AG20443 (cell line): ENCODE data around the gene LRCH1.
A peak's percentile ranks its signal among the peaks of the same experiment; 100 is the strongest.
"Not testable (repeated sequence)": the region's sequence is repeated elsewhere in the genome, so short reads cannot be mapped to it uniquely, and the experiment has no call there.

ENCODE experiments used
- DNase-seq: peaks from one replicate; pipeline ENCODE4 v3.0.0; 2012; ENCODE audit warnings: low spot score, mixed read lengths

LRCH1 gene

DNA sequence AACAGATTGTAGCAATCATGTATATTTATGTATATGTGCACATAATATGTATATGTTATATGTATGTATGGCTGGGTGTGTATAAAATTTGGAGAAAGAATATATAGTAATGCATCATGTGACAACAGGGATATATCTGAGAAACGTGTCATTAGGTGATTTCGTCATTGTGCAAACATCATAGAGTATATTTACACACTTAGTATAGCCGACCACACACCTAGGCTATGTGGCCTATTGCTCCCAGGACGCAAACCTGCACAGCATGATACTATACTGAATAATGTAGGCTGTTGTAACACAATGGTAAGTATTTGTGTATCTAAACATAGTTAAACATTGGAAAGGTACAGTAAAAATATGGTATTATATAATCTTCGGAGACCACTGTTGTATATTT, 200.2 kb downstream of the LRCH1 start:
- no peak for DNase-seq

DNA sequence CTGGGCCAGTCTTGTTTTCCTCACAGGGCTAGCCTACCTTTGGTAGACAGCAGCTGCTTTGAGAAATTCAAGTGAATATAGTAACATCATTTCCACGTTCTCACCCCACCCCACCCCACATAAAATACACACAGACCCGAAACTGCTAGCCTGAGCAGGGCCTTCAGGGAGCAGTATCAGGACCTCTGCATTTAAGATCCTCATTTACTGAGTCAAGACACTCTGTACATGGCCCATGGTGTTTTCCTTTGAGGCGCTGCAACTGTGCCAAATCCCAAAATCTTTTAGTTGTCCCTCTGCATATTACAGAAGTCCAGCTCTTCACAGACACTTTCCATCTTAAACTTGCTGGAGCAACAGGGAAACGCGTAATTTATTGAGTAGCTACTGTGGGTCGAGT, 200.9 kb downstream of the LRCH1 start:
- DNase-seq: no peak

DNA sequence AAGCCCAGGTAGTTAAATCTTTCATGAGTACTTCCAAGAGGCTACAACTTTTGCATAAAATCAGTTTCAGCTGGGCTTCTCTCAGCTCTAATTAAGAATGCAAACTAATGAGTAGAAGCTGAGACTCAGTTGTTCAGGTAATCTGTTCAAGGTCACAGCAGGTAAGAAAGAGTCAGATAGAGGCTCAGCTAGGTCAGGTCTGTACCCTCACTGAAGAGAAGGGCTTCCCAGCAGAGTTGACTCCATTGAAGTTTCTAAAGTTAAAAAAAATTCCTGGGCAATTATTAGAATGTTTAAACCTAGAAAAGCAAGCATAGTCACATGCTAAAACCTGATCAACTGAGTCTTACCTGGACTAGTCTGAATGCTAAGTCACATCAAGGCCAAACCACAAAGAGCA, 201.8 kb downstream of the LRCH1 start:
- no peak for DNase-seq

DNA sequence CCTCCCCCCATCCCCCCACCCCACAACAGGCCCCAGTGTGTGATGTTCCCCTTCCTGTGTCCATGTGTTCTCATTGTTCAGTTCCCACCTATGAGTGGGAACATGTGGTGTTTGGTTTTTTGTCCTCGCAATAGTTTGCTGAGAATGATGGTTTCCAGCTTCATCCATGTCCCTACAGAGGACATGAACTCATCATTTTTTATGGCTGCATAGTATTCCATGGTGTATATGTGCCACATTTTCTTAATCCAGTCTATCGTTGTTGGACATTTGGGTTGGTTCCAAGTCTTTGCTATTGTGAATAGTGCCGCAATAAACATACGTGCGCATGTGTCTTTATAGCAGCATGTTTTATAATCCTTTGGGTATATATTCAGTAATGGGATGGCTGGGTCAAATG, 202.5 kb downstream of the LRCH1 start:
- DNase-seq: not testable (repeated sequence)

DNA sequence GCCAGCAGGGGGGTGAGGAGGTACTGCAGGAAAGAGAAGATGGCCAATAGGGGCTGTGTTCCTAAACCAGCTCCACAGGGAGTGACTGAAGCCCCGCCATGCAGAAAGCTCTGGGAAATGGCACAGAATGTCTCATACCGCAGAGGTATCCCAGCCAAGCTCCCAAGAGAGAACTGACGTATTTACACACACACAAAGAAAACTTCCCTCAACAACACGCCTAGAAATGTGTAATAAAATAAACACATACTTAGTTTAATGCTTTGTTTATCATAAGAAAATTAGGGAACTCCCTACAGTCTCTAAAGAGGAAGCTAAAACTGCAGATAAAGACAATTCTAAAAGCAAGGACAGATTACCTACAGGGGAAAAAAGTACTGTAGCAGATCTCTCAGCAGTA, 204.0 kb downstream of the LRCH1 start:
- peak; percentile 22 for DNase-seq

DNA sequence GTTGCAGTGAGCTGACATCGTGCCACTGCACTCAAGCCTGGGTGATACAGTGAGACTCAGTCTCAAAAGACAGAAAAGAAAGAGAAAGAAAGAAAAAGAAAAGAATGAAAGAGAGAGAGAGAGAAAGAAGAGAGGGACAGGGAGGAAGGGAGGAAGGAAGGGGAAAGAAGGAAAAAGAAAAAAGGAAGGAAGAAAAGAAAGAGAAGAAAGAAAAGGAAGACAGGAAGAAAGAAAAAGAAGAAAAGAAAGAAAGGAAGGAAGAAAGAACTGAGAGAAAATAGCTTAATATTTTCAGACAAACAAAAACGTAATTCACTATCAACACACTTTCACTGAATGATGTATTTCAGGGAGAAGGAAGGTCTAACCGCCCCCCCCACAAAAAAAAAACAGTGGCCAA, 204.7 kb downstream of the LRCH1 start:
- DNase-seq: no peak

DNA sequence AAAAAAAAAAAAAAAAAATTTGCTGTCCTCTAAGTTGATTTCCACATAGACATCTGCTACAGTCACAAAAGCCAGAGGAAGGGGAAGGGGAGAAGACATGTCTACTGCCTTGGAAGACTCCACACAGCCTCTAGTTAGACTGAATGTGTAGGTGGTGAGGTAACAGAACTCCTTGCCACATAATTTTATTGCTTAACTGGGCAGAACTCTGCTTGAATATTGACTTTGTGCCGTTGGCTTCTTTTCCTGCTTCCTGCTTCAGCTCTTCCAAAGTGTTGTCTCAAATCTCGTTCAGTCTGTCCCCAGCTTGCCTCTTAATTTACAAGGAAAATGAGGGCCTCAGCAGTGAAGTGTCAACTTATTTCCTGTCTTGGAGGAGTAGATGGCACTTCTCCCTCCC, 206.9 kb downstream of the LRCH1 start:
- peak; percentile 24 for DNase-seq

DNA sequence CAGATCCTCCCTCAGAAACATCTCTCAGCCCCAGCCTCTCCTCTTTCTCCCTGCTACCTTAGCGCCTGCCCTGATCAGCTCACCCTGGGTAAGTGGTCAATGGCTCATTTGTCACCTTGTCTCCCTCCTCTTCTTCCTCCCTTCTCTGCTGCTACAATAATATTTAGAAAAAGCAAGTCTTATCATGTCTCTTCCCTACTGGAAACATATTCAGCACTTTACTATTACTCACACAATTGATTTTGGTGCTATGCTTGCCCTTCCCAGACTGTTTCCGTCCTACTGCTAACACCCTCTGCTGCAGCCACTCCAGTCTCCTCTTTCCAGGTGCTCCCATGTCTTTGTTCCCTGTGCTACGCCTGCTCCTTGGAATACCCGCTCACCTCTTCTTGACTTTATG, 208.2 kb downstream of the LRCH1 start:
- DNase-seq: no peak

DNA sequence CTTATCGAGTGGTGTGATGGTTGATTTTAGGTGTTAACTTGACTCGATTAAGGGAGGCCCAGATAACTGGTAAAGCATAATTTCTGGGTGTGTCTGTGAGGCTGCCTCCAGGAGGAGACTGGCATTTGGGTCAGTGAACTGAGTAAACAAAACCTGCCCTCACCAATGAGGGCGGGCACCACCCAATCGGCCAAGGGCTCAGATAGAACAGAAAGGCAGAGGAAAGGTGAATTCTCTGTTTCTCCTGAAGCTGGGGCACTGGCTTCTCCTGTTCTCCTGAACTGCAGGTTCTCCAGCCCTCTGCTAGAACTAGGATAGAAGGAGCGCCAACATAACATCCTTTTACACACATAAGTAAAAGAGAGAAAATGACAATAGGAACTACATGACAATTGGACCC, 208.9 kb downstream of the LRCH1 start:
- DNase-seq: no peak

DNA sequence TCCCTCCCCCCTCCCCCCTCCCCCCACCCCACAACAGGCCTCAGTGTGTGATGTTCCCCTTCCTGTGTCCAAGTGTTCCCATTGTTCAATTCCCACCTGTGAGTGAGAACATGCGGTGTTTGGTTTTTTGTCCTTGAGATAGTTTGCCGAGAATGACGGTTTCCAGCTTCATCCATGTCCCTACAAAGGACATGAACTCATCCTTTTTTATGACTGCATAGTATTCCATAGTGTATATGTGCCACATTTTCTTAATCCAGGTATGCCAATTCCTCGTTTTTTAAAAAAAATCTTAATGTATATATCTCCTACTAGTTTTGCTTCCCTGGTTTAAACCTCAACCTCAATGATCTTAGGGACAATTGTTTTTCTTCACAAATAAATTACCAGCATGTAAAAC, 217.0 kb downstream of the LRCH1 start:
- DNase-seq: not testable (repeated sequence)

DNA sequence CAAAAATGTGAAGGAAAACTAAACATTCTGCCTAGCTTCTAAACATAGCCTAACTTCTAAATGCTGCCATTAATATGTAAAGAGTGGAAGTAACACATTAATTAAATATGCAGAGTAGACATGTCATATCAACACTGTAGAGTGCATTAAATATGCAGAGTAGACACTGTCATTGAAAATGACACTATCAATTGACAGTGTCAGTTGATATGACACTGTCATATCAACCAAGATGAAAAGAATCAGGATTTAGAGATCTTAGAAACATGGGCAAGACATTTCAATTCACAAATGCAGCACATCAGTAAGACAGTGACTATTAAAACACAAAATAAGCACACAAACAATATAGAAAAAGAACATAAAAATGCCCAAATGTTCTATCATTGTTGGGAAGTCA, 218.7 kb downstream of the LRCH1 start:
- no peak for DNase-seq

DNA sequence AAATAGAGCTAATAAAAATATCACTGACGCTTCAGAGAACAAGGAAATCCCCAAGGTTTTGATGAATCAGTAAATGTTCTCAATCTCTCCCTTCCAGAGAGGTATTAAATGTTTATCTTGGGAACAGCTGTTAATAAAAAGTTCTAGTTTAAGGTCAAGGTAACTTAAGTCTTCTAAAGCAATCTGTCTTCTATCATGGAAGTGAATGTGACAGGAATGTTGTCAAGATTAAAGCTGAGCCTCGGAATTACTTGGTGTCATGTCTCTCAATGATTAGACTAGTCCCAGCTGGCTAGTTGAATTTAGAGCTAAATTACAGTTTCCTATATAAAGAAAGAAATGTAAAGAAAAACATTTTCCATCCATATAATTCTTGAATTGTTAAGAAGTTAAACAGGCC, 220.6 kb downstream of the LRCH1 start:
- DNase-seq: no peak

DNA sequence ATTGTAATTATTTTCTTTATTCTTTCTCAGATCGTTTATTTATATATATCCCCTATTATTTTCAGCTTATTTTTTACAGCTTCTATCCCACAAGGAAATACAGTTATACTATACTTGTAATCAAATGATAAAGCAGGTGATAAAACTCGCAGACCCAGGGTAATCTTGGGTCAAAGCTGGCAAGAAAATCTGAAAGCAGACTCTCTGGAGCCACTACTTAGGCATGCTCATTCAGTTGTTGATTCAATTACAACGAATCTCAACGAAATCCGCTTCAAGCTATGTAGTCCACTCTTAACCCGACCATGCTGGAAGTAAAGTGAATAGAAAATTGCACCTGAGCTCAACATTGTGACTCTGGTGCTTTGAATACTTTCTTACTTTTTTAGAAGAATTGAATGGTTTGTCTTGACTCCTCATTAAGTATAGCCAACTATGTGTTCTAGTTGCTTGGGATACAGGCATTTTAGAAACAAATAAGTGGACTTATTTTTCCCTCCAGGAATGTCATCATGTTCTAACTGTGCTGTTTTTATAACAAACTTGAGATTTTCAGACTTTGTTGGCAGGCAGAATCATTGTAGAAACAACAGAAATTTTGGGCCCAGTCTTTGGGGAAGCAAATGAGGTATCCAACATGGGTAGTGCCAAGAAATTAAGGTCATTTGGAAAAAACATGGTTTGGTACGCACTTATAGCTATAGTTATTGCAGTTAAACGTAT, 222.6 kb downstream of the LRCH1 start:
- no peak for DNase-seq

DNA sequence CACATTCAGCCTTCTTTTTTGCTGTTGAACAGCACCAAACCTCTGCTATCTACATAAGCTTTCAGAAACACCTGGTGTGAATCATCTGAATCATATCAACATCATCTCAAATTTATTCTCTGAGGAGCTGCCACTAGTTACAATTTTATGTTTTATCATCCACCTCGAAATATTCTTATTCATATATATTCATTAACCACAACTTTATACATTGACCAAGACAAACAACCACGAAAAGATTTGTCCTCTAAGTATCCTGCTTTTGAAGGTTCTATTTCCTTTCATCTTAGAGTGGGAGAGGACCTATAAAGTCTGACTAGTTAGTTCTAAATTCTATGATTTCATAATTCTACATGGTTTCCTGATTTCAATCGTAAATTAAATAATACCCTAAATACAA, 225.1 kb downstream of the LRCH1 start:
- no peak for DNase-seq

DNA sequence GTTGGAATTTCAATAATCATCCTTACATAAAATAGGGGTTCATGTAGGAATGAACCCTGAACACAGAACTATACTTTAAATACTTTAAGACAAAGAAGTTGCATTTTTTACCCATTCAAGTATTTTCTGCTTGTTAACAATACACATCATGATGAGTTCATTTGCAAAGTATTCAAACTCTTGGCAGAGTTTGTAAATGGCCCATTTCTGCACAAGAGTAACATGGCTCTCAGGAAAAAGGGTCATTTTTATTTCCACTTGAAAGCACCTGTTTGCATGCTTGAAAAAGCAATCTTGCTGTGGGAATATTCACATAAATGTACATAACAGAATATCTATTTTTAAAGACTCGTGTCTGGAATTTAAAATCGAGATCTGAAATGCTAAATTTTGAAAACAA, 225.9 kb downstream of the LRCH1 start:
- peak; percentile 32 for DNase-seq

DNA sequence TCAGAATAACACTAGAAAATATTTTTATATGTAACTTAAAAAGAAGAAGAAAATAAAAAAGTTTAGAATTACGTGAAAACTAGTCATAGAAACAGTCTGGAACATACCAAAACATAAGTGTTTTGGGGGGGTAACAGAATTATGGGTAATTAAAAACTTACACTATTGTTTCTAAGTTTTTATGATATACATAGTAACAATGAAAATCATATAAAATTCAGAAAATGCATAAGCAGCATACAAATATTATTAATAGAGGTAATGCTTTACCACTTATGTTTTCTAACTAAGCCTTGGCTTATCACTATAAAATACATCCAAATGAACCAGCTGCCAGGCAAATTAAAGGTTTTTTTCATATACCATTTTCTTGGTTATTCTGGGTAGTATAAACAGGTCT, 229.1 kb downstream of the LRCH1 start:
- DNase-seq: no peak

DNA sequence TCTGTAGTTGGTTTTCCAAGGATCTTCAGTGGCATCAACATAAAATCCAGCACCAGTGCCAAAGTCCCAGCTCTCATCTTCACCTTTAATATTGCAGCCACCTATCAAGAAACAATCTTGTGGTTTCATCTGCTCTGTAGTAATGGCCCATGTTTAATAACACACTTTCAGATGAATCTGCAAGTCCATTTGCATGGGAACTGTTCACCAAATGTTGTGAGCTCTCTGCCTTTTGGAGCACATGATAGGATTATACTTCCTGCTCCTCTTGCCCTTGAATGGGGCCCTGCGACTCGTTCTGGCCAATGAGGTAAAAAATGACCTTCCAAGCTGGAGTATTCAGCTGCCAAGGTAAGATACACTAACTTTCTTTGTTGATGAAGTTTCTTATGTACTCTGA, 229.7 kb downstream of the LRCH1 start:
- no peak for DNase-seq

DNA sequence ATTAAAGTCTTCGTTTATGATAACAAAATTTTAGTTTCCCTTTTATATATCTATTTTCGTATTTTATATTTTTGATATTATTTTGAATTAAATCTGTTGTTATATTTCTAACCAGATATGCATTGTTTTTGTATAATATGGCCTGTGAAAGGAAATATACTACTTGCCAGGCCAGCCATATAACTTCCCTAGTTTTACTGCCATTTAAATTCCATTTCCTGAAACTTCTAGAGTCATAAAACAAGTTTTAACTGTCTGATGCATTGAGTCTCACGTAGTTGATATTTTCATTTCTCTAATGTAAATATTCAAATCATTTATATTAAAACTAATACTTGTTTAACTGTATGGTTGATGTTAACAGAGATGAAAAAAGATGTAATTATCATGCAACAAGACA, 230.5 kb downstream of the LRCH1 start:
- DNase-seq: no peak

DNA sequence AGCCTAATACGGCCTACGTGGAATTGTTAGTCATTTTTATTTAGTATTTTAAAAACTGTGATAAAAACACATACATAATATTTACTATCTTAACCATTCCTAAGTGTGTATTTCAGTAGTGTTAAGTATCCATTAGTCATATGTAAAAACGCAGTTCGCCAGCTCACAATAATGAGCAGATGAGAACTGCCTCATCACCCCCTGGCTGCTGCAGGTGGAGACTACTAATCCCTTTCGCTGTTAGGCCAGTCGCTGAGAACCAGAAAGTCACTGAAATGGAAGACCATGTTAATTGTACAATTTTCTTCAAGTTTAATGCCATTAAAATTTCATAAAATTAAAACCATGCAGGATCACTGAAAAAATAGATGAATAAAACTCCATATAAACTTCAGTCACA, 242.4 kb downstream of the LRCH1 start:
- no peak for DNase-seq

DNA sequence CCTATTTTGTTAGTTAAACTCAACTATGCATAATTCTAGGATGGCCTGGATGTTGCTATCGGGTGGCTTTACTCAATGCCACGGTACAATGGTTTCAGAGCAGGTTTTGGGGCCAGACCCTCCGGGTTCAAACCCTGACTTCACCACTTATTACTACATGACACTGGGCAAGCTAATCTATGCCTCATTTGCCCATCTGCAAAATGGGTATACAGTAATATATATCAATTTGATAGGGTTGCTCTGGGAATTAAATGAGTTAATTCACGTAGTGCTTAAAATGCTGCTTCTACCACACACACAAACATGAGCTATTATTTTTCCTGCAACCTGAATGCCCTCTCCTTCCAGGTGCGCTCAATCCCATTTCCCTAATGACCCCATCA, 243.2 kb downstream of the LRCH1 start:
- DNase-seq: no peak

DNA sequence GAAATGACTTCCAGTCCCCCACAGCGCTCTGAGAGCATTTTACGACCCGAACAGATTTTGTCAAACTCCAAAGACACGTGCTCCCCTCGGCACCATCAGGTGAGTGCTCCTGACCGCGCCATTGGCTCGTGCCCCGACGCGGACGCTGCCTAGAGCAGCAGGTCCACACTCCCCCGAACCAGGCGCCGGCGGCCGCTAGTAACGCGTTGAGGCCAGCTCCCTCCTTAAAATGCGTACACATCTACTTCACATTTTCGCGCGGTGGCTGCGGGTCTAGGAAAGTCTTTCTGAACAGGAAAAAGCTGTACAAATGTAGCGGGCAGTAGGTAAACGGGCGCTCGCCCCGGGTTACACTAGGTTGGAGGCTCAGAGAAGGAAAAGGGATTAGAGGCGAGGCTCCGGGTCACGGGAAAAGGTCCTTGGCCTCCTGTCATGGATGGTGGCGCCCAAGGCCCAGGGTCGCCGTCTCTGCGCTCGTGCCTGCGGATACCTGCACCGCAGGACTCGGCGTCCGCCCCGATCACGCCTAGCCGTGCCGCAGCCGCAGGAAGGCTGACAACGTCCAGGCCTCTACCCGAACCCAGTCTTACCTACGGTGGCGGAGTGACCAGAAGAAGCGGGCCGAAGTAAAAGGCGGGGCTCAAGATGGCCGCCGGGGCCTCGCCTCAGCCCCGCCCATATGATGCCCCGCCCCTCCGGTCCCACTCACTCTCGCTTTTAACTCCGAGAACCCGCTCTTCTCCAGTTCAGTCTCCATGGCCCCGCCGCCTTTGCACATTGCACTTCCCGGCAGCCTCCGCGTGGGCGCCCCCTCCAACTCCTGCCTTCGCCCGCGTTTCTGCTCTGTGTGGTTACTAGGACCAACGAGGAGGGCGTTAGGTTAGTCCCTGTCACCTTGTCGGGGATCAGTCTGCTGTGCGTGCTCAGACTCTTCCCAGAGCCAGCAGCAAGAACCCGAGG, 243.8 kb downstream of the LRCH1 start, which contains the start of gene ESD:
TSS of gene ESD (minus strand) at position 647 of the 960 bp plus-strand sequence. CDS start 5,748 bp downstream, outside the sequence.
- peak; percentile 98 for DNase-seq

DNA sequence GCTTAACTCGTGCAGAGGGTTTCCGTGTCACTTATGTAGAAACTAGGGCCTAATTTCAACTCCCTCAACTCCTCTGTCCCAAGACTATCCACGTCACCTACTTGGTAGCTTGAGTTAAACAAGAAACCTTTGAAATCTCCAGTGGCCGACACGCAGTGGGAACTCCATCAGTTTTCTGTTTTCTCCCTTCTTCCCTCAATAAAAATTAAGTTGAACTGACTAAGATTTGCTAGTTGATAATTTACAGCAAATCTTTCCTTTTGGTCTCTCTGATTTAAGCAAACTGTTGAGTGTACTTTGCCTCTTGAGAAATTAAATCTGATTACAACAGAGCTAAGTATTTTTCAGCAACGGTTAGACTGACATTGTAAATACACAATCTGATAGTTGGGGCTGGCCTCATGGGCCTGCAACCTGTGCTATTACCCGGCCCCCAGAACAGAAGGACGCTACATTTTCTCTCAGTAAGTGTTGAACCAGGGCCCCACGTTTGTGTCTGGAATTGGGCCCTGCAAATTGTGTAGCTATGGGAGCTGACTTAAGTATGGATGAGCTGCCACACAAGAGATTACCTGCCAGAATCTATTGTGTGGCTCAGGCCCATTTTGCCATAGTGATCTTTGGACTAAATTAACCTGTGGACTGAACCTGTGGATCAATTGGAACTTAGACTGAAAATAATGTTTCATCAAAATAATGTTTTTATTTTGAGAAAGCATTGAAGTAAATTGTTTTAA, 244.7 kb downstream of the LRCH1 start:
- no peak for DNase-seq

DNA sequence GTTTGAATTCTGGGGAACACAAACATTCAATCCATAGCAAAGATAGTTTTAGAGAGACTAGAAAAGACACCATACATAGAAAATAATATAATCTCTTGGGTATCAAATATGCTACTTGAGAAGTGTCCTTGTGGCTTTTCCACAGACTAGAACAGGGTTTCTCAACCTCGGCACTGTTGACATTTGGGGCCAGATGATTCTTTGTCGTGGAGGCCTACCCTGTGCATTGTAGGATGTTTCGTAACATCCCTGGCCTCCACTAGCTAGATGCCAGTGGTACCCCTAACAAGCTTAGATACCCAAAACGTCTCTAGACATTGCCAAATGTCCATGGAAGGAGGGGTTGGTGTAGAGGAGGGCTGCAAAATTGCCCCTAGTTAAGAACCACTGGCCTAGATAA, 246.2 kb downstream of the LRCH1 start:
- no peak for DNase-seq
